GM12801 (cell line): Measurements from ENCODE around the gene CERS2.

Experiments
- CTCF ChIP-seq: IDR thresholded peaks from one replicate; pipeline ENCODE4 v1.5.1; 2011; ENCODE audit warnings: control low read depth; ENCODE audit not compliant: insufficient read length; ENCODE audit errors: extremely low read depth

The CERS2 gene

GRCh38 chr1:150965605-150966004 is 9.0 kb downstream of the CERS2 start:
- no peak for TF ChIP-seq CTCF

GRCh38 chr1:150964164-150964489 is 10.5 kb downstream of the CERS2 start:
- no peak for TF ChIP-seq CTCF

- no peak for TF ChIP-seq CTCF
Measured at GRCh38 chr1:150963321-150964163, 11.1 kb downstream of the CERS2 start.

GRCh38 chr1:150961756-150962155 is 12.9 kb downstream of the CERS2 start:
- no peak for TF ChIP-seq CTCF

GRCh38 chr1:150960646-150961045 is 14.0 kb downstream of the CERS2 start:
- no peak for TF ChIP-seq CTCF

- TF ChIP-seq CTCF, result no peak
Measured at GRCh38 chr1:150957666-150958065, 17.0 kb downstream of the CERS2 start.

GRCh38 chr1:150955280-150955679 is 19.4 kb downstream of the CERS2 start:
- no peak for TF ChIP-seq CTCF
